K562 (cell line): ENCODE measurements around the gene PTPRT. TPM values are rescaled to one million over a fixed set of nuclear protein-coding genes. Genes with fewer than 3 reads are reported as not detected.

Experiments
- ATAC-seq: fragments of 200-7000 bp; cut with Tn5 transposase; 3 replicates; pipeline ENCODE4 v1.9.1; 2020; ENCODE audit warnings: moderate library complexity
- BruUV-seq: library from RNA; stranded (reverse); fragments of 400-500 nt; replicated peaks from 2 replicates; lab custom pipeline; 2021; lab: Mats Ljungman, UMichigan
- CTCF ChIA-PET: fragments of 300-600 bp; formaldehyde crosslinking; extraction: SDS; loops from one replicate; lab custom pipeline; 2021; ENCODE audit warnings: low intra/inter-chr PET ratio; lab: Yijun Ruan, JAX
- POLR2A ChIA-PET: fragments of 300-600, 350-650 bp; sonication (Branson Sonifier 250); formaldehyde crosslinking; extraction: SDS; loops from one replicate; lab custom pipeline; 2021; ENCODE audit warnings: antibody characterized with exemption, inconsistent platforms; lab: Yijun Ruan, JAX
- DNase-seq, 4 experiments: peaks; one replicate each; pipeline versions ENCODE4 v3.0.0 to v3.0.0-alpha.2; 2011 to 2018; ENCODE audit warnings: low spot score in 3 of 4, mixed read lengths in 3 of 4; ENCODE audit errors: extremely low read depth in 1 of 4
- FAIRE-seq: peaks from 2 replicates; lab custom pipeline; 2011; peaks lifted over from hg19 to GRCh38; lab: Jason Lieb, UNC
- H2AFZ ChIP-seq: 2 replicates; pipeline ENCODE4 v1.6.0; 2011; ENCODE audit warnings: low read depth, low read length, control low read depth, inconsistent platforms
- H3K27ac ChIP-seq: fragments of 200-600 bp; 3 replicates; pipeline ENCODE4 v1.8.0; 2011; ENCODE audit warnings: low read depth, mild to moderate bottlenecking, control low read depth, inconsistent platforms, low read length, moderate library complexity, mixed read lengths; ENCODE audit errors: extremely low read depth
- H3K27me3 ChIP-seq, 2 experiments: fragments of 300-600 bp in 1 of 2; 2 replicates in 1 of 2; 3 replicates in 1 of 2; pipeline versions ENCODE4 v1.6.0 to v1.8.0; 2011; ENCODE audit warnings: inconsistent platforms in 2 of 2, low read length in 2 of 2, mild to moderate bottlenecking in 1 of 2, mixed read lengths in 1 of 2, moderate library complexity in 1 of 2; ENCODE audit not compliant: control insufficient read depth in 2 of 2, insufficient read depth in 2 of 2
- H3K36me3 ChIP-seq: fragments of 300-600 bp; 3 replicates; pipeline ENCODE4 v1.8.0; 2011; ENCODE audit warnings: mild to moderate bottlenecking, low read length, inconsistent platforms; ENCODE audit not compliant: control insufficient read depth, insufficient read depth
- H3K4me1 ChIP-seq, 2 experiments: fragments of 200-600 bp in 1 of 2; replicated peaks in 1 of 2; 2 replicates in 1 of 2; 3 replicates in 1 of 2; pipeline versions ENCODE4 v1.5.1 to v1.8.0; 2011; ENCODE audit warnings: inconsistent platforms in 2 of 2, low read length in 2 of 2, mild to moderate bottlenecking in 1 of 2, mixed read lengths in 1 of 2, moderate library complexity in 1 of 2; ENCODE audit not compliant: control insufficient read depth in 2 of 2, insufficient read depth in 2 of 2
- H3K4me2 ChIP-seq: 2 replicates; pipeline ENCODE4 v1.6.1; 2011; ENCODE audit warnings: low read length, control low read depth, inconsistent platforms, mixed read lengths; ENCODE audit not compliant: insufficient read depth
- H3K4me3 ChIP-seq: fragments of 200-600 bp; sonication (generic), shearing (Covaris generic); 2 replicates; pipeline ENCODE4 v1.5.1; 2016; ENCODE audit warnings: control low read depth, inconsistent platforms
- H3K79me2 ChIP-seq: fragments of 200-600 bp; 3 replicates; pipeline ENCODE4 v1.8.0; 2011; ENCODE audit warnings: low read length, inconsistent platforms; ENCODE audit not compliant: control insufficient read depth, insufficient read depth
- H3K9ac ChIP-seq, 2 experiments: 2 replicates each; pipeline versions ENCODE4 v1.6.0 to v1.6.1; 2011; ENCODE audit warnings: low read depth in 2 of 2, low read length in 2 of 2, control low read depth in 1 of 2, inconsistent platforms in 1 of 2, mild to moderate bottlenecking in 1 of 2, mixed read lengths in 1 of 2; ENCODE audit not compliant: insufficient read depth in 1 of 2
- H3K9me1 ChIP-seq: one replicate; pipeline ENCODE4 v1.6.0; 2011; ENCODE audit warnings: inconsistent platforms, mild to moderate bottlenecking, low read length, moderate library complexity; ENCODE audit not compliant: control insufficient read depth, insufficient read depth
- H3K9me3 ChIP-seq: replicated peaks from 2 replicates; pipeline ENCODE4 v1.5.1; 2011; ENCODE audit warnings: low read depth, low read length, inconsistent platforms; ENCODE audit not compliant: control insufficient read depth, insufficient read depth
- H4K20me1 ChIP-seq: replicated peaks from 2 replicates; pipeline ENCODE4 v1.6.1; 2011; ENCODE audit warnings: low read length, inconsistent platforms, mixed read lengths; ENCODE audit not compliant: control insufficient read depth, insufficient read depth
- CBX5 ChIP-seq: IDR thresholded peaks from 2 replicates; pipeline ENCODE4 v1.6.1; 2014; ENCODE audit warnings: low read depth, borderline replicate concordance
- FOXK1 ChIP-seq: sonication (generic); formaldehyde crosslinking; IDR thresholded peaks from 2 replicates; pipeline ENCODE4 v1.8.0; 2022; ENCODE audit warnings: missing genetic modification reagents, mild to moderate bottlenecking, borderline replicate concordance
- HEY1 ChIP-seq: fragments of 250-450 bp; sonication (Bioruptor Pico); IDR thresholded peaks from 2 replicates; pipeline ENCODE4 v1.5.0; 2020; ENCODE audit warnings: mild to moderate bottlenecking, moderate library complexity, borderline replicate concordance
- L3MBTL2 ChIP-seq: fragments of 450-650 bp; IDR thresholded peaks from 2 replicates; pipeline ENCODE4 v1.6.1; 2016; ENCODE audit warnings: mild to moderate bottlenecking, moderate library complexity
- LEF1 ChIP-seq: fragments of 450-650 bp; IDR thresholded peaks from 2 replicates; pipeline ENCODE4 v1.6.1; 2016; ENCODE audit warnings: mild to moderate bottlenecking
- MTF1 ChIP-seq: fragments of 250-450 bp; sonication (Bioruptor Pico); IDR thresholded peaks from 2 replicates; pipeline ENCODE4 v1.9.0; 2021; ENCODE audit warnings: moderate library complexity, mild to moderate bottlenecking, inconsistent platforms, borderline replicate concordance
- NFATC3 ChIP-seq: fragments of 450-650 bp; IDR thresholded peaks from 2 replicates; pipeline ENCODE4 v1.6.1; 2017; ENCODE audit warnings: mild to moderate bottlenecking
- NR4A1 ChIP-seq, 2 experiments: fragments of 250-450 bp in 1 of 2; fragments of 450-650 bp in 1 of 2; sonication (Bioruptor Pico) in 1 of 2; IDR thresholded peaks; 2 replicates each; pipeline versions ENCODE4 v1.4.0 to v1.6.1; 2016 to 2020; ENCODE audit warnings: mild to moderate bottlenecking in 2 of 2, missing compliant biosample characterization in 1 of 2, missing genetic modification characterization in 1 of 2, moderate library complexity in 1 of 2
- OTX1 ChIP-seq: fragments of 450-650 bp; formaldehyde crosslinking; IDR thresholded peaks from 2 replicates; pipeline ENCODE4 v1.4.0; 2022; ENCODE audit warnings: mild to moderate bottlenecking
- SMAD3 ChIP-seq: fragments of 450-650 bp; formaldehyde crosslinking; conservative IDR thresholded peaks from 2 replicates; pipeline ENCODE4 v1.4.0; 2020; ENCODE audit warnings: mild to moderate bottlenecking
- SRSF3 ChIP-seq: fragments of 200-400 bp; formaldehyde crosslinking; IDR thresholded peaks from 2 replicates; pipeline ENCODE4 v1.6.1; 2016; ENCODE audit warnings: mild to moderate bottlenecking, low read length, moderate library complexity; ENCODE audit not compliant: insufficient read depth
- ZNF174 ChIP-seq: fragments of 250-450 bp; sonication (Bioruptor Pico); IDR thresholded peaks from 2 replicates; pipeline ENCODE4 v1.4.0; 2020; ENCODE audit warnings: mild to moderate bottlenecking
- ZNF511 ChIP-seq: sonication (generic); formaldehyde crosslinking; IDR thresholded peaks from 2 replicates; pipeline ENCODE4 v1.8.0; 2022; ENCODE audit warnings: mild to moderate bottlenecking, missing genetic modification reagents
- WGBS: fragments of 100-300 bp; shearing (Covaris generic); methylation state at CpG from one replicate; pipeline ENCODE4 v1.1.6; 2016; ENCODE audit warnings: low coverage, mixed read lengths; ENCODE audit not compliant: insufficient coverage; ENCODE audit errors: missing lambda C conversion rate; 5-methylcytosine and 5-hydroxymethylcytosine counted together
- in situ Hi-C: fragments of 300-500 bp; cut with MboI; formaldehyde crosslinking; loops from 4 replicates; pipeline ENCODE4 v1.15.0; 2018; ENCODE audit warnings: inconsistent platforms, mixed read lengths
- intact Hi-C: fragments of 100-400 bp; cut with micrococcal nuclease; formaldehyde crosslinking; loops from 2 replicates; pipeline ENCODE4 v1.14.2; 2022
- polyA plus RNA-seq, 8 experiments: library from polyadenylated mRNA; depleted of rRNA in 4 of 8; stranded (reverse) in 5 of 8; unstranded in 3 of 8; fragments of >200 nt; fragmentation: Nextera tagmentation in 2 of 8; fragmentation: Illumina TruSeq in 1 of 8; extraction: Ambion mirVana in 2 of 8; extraction: Trizol in 1 of 8; gene quantifications; 2 replicates each; pipeline versions ENCODE4 v1.2.1 to v1.2.3, GENCODE V29; 2011 to 2014; ENCODE audit warnings: inconsistent platforms in 1 of 8, missing spikeins in 1 of 8
- total RNA-seq, 7 experiments: library from RNA; depleted of rRNA in 6 of 7; stranded (reverse); fragments of >200 nt in 6 of 7; fragmentation: Illumina TruSeq in 2 of 7; extraction: Trizol in 2 of 7; gene quantifications; 2 replicates each; pipeline versions ENCODE4 v1.2.1 to v1.2.3, GENCODE V29; 2011 to 2021; ENCODE audit warnings: low replicate concordance in 1 of 7

PTPRT gene
- total and polyA plus RNA-seq, 9 of the 15 experiments (the other 6 are each of a cell fraction or from before 2014, with no cell fraction given) = not detected

DNA sequence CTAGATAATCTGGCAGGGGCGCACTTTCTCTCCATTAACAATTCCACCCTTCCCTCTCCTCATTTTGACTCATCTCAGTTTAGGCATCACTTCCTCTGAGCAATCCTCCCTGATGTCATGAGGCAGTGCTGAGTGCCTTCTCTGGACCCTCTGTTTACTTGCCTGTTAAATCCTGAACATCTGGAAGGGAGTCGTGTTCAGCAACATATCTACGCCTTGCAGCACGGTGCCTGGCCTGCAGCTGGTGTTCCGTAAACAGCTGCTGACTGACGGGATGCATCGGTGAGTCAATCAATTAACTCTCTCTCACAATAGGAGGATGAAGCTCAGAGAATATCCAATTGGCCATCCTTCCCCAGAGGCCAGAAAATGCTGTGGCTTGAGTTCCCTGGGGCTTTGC lies 613.5 kb downstream of the PTPRT start:
- no peaks in the 10 kb centered on the region for H3K36me3 ChIP-seq
- H4K20me1 ChIP-seq = no peaks in the 10 kb centered on the region
- no peak for ATAC-seq
- H3K4me1 ChIP-seq = no peaks in the 10 kb centered on the region
- no peak for FAIRE-seq
- no peak for TF ChIP-seq SRSF3
- TF ChIP-seq OTX1 (CRISPR knock-in tag) = no peak
- no peak for TF ChIP-seq MTF1 (CRISPR knock-in tag)
- TF ChIP-seq CBX5 = no peak
- no peak for TF ChIP-seq LEF1
- TF ChIP-seq SMAD3 (CRISPR knock-in tag) = no peak
- TF ChIP-seq FOXK1 (CRISPR knock-in tag) = no peak
- no peak for TF ChIP-seq ZNF511 (CRISPR knock-in tag)
- no peak for TF ChIP-seq L3MBTL2
- no peak for TF ChIP-seq ZNF174 (CRISPR knock-in tag)
- no peak for TF ChIP-seq NFATC3
- TF ChIP-seq HEY1 (CRISPR knock-in tag) = no peak
- no peak for TF ChIP-seq NR4A1 (CRISPR knock-in tag; IDR thresholded peaks at IDR 0.05)
- TF ChIP-seq NR4A1 (tag; IDR thresholded peaks at IDR 0.05) = no peak
- H2AFZ ChIP-seq = no peak overlapping the region
- no peak overlapping the region for H3K4me2 ChIP-seq
- in situ Hi-C loops (loop anchor here (10.0 kb wide), 1 partner anchor 89 kb away; no protein-coding TSS in a partner anchor), intact Hi-C loops (no loop called here)
- H3K9ac ChIP-seq = no peak overlapping the region
- no peak overlapping the region for H3K4me3 ChIP-seq
- no peaks in the 10 kb centered on the region for H3K27me3 ChIP-seq
- ChIA-PET POLR2A (no interaction called here), CTCF (no interaction called here)
- no peaks in the 10 kb centered on the region for H3K9me1 ChIP-seq
- no peaks in the 10 kb centered on the region for H3K9me3 ChIP-seq
- BruUV-seq = no TSS peak
- H3K79me2 ChIP-seq = no peaks in the 10 kb centered on the region
- 0% methylated on average over 7 of the region's 7 CpGs for WGBS
- no peak for DNase-seq
- no peak overlapping the region for H3K27ac ChIP-seq
